ENCODE measurements around the gene PPP2R3A.

PPP2R3A gene

GRCh38 chr3:135965506-135966270, at the start of gene PPP2R3A:
PPP2R3A (plus strand) TSS chr3:135965728; CDS start chr3:136001499, 35,771 bp downstream.
- Histone ChIP-seq H3K4me2 (ENCODE audit: low read length) (peak within 1 kb of the TSS; percentile 96), H2AFZ (peak within 1 kb of the TSS; percentile 69), H3K4me3 (ENCODE audit: low read depth, low read length) (peak within 1 kb of the TSS; percentile 90), H3K9me3 (ENCODE audit: control insufficient read depth, low read length) (no peaks in the 10 kb centered on the region), H3K4me1 (peaks cover 6% of the 10 kb centered on the region), H3K27ac (peak within 1 kb of the TSS; percentile 71), H3K27me3 (ENCODE audit: control insufficient read depth, insufficient read depth, low read length) (no peaks in the 10 kb centered on the region), H3K36me3 (ENCODE audit: control insufficient read depth, insufficient read depth, low read length) (no peaks in the 10 kb centered on the region), H3K79me2 (peaks cover 32% of the 10 kb centered on the region), H3K9ac (peak within 1 kb of the TSS; percentile 70)
- peak; percentile 0 for TF ChIP-seq CTCF (IDR thresholded peaks at IDR 0.05)

DNA sequence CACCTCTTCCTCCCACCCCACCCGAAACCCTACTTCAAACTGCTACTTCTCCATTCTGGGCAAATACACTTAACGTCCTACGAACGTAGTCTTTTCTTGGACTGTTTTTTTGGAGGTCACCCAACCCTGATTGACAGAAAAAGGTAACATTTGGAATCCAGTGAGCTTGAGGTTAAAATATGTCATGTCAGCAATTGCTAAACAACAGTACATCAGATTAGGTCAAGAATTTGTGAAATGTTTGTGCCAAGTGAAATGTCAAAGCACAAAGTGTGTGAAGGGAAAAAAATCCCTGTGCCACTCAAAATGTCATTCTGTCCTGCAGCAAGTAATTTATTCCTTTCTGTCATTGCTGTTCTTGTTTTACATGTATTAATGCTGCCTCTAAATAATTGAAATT, 49.2 kb upstream of the PPP2R3A start:
- no peaks in the 10 kb centered on the region for H3K9me3 ChIP-seq (ENCODE audit: control insufficient read depth, low read length)
- H3K4me3 ChIP-seq (ENCODE audit: low read depth, low read length), result no peak overlapping the region
- H3K27ac ChIP-seq, result peak overlapping the region; percentile 21
- no peaks in the 10 kb centered on the region for H3K36me3 ChIP-seq (ENCODE audit: control insufficient read depth, insufficient read depth, low read length)
- H3K4me2 ChIP-seq (ENCODE audit: low read length), result no peak overlapping the region
- H2AFZ ChIP-seq, result peak overlapping the region; percentile 14
- TF ChIP-seq CTCF (IDR thresholded peaks at IDR 0.05), result no peak
- no peaks in the 10 kb centered on the region for H3K79me2 ChIP-seq
- H3K4me1 ChIP-seq, result peaks cover 16% of the 10 kb centered on the region
- H3K27me3 ChIP-seq (ENCODE audit: control insufficient read depth, insufficient read depth, low read length), result no peaks in the 10 kb centered on the region
- H3K9ac ChIP-seq, result no peak overlapping the region

DNA sequence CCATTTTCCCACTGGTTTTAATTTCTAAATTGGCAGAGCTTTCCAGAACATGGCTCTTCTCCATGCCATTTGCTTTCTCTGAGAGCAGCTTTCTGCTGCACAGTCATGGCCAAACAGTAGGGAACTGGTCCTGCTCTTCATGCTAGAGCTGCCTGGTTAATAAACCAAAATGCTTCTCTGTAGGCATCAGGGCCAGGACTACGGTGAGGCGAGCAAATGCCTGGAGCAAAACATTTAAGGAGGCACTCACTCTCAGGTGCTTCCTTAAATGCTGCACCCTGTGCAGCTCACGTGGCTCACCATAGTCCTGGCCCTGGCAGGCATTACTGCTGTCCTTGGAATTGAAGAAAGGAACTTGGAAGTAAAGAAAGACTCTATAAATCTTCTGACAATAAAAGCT, 48.5 kb upstream of the PPP2R3A start:
- Histone ChIP-seq H3K4me1 (peaks cover 16% of the 10 kb centered on the region), H3K27ac (peak overlapping the region; percentile 37), H3K9ac (no peak overlapping the region), H3K36me3 (ENCODE audit: control insufficient read depth, insufficient read depth, low read length) (no peaks in the 10 kb centered on the region), H3K4me2 (ENCODE audit: low read length) (no peak overlapping the region), H2AFZ (peak overlapping the region; percentile 51), H3K79me2 (no peaks in the 10 kb centered on the region), H3K9me3 (ENCODE audit: control insufficient read depth, low read length) (no peaks in the 10 kb centered on the region), H3K4me3 (ENCODE audit: low read depth, low read length) (no peak overlapping the region), H3K27me3 (ENCODE audit: control insufficient read depth, insufficient read depth, low read length) (no peaks in the 10 kb centered on the region)
- TF ChIP-seq CTCF (IDR thresholded peaks at IDR 0.05), result no peak

GRCh38 chr3:135917927-135918597, 47.5 kb upstream of the PPP2R3A start:
- no peak overlapping the region for H2AFZ ChIP-seq
- peaks cover 16% of the 10 kb centered on the region for H3K4me1 ChIP-seq
- no peaks in the 10 kb centered on the region for H3K36me3 ChIP-seq (ENCODE audit: control insufficient read depth, insufficient read depth, low read length)
- no peak overlapping the region for H3K4me3 ChIP-seq (ENCODE audit: low read depth, low read length)
- no peak overlapping the region for H3K27ac ChIP-seq
- no peaks in the 10 kb centered on the region for H3K9me3 ChIP-seq (ENCODE audit: control insufficient read depth, low read length)
- H3K27me3 ChIP-seq (ENCODE audit: control insufficient read depth, insufficient read depth, low read length), result no peaks in the 10 kb centered on the region
- no peak for TF ChIP-seq CTCF (IDR thresholded peaks at IDR 0.05)
- H3K9ac ChIP-seq, result no peak overlapping the region
- H3K4me2 ChIP-seq (ENCODE audit: low read length), result no peak overlapping the region
- no peaks in the 10 kb centered on the region for H3K79me2 ChIP-seq

All from parathyroid adenoma (tissue), 2 donors.